Measurements from ENCODE around the gene CD164L2. TPM values are rescaled to one million over a fixed set of nuclear protein-coding genes. Genes with fewer than 3 reads are reported as not detected.
"Not testable (repeated sequence)": the region's sequence is repeated elsewhere in the genome, so short reads cannot be mapped to it uniquely, and the experiment has no call there.

CD164L2 gene
- total RNA-seq, 1 donor from 2014 or later = not detected

DNA sequence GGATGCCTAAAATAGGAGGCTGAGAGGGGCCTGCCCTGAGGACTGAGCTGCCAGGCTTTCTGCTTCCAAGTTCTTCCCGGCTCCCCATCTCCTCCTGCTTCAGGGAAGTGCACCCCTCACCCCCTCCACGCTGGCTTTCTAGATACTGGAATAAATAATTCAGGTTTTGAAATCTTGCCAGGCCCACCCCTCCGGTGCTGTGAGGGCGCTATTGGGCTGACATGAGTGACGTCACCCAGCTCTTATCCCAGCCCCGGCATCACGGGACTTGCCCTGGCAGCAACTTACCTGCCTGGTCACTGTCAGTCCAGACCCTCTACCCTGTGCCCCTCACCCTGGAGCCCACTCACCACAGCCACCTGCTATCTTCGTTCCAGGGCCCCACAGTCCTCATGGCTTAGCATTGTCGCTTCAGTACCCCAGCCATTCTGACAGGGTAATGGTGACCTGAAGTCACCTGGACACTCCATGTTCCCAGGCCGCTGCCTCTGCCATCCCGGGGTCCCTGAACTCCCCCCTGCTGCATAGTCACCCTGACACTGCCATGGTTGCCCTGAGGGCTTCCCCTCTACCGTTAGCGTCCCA lies 8.5 kb upstream of the CD164L2 start:
- intact Hi-C loops (cut with micrococcal nuclease) = loop anchor here (1.0 kb wide), 4 partner anchors 25 to 272 kb away; partner anchors contain the start of genes MAP3K6 and TMEM222
- peaks cover 13% of the 10 kb centered on the region for H3K4me1 Mint-ChIP-seq
- peaks cover 12% of the 10 kb centered on the region for H3K27me3 Mint-ChIP-seq
- peak overlapping the region; percentile 87 for H3K4me3 Mint-ChIP-seq
- H3K27ac Mint-ChIP-seq = peak overlapping the region; percentile 93
- H3K36me3 Mint-ChIP-seq (ENCODE audit: low read depth) = no peaks in the 10 kb centered on the region
- H3K9me3 Mint-ChIP-seq = no peaks in the 10 kb centered on the region
- peak; percentile 70 for DNase-seq

DNA sequence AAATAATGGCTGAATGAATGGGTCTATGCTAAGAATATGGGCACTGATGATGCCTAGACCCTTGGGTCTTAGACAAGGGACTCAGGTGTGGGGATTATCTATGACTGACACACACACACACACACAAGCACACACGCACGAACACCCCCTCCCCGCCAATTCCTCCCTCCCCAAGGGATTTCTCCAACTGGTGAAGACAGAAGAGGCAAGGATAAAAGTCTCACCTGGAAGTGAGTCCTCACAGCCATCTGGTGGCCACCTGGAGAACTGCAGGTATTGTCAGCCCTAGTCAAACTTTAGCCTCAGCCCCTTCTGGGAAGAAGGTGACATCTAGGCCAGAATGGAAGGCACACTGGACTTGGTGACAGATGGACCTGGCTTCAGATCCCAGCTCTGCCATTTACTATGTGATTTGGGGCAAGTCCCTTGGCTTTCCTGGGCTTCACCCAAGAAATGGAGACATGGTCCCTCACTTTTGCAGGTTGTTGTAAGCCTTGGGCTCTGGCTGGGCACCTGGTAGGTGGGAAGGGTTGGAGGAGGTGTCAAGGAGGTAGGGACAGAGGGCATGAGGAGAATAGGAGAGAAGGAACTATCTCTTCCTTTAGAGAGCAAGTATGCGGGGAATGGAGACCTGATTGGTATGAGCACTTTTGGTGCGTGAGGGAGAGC lies 5.3 kb upstream of the CD164L2 start:
- H3K27ac Mint-ChIP-seq = peak overlapping the region; percentile 0
- no peaks in the 10 kb centered on the region for H3K9me3 Mint-ChIP-seq
- H3K4me1 Mint-ChIP-seq = peaks cover 16% of the 10 kb centered on the region
- intact Hi-C loops (cut with micrococcal nuclease) = loop anchor here (1.0 to 2.0 kb wide), 3 partner anchors 31 to 88 kb away; no protein-coding TSS in a partner anchor
- no peaks in the 10 kb centered on the region for H3K36me3 Mint-ChIP-seq (ENCODE audit: low read depth)
- no peak overlapping the region for H3K4me3 Mint-ChIP-seq
- peaks cover 16% of the 10 kb centered on the region for H3K27me3 Mint-ChIP-seq
- DNase-seq = peak; percentile 93

DNA sequence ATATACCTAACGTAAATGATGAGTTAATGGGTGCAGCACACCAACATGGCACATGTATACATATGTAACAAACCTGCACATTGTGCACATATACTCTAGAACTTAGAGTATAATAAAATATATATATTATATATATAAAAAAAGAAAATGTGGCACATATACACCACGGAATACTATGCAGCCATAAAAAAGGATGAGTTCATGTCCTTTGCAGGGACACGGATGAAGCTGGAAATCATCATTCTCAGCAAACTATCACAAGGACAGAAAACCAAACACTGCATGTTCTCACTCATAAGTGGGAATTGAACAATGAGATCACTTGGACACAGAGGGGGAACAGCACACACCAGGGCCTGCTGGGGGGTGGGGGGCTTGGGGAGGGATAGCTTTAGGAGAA lies 1.7 kb upstream of the CD164L2 start:
- H3K4me3 Mint-ChIP-seq; DNase-seq; H3K27ac Mint-ChIP-seq; H3K4me1 Mint-ChIP-seq; H3K9me3 Mint-ChIP-seq; intact Hi-C loops (cut with micrococcal nuclease); H3K36me3 Mint-ChIP-seq (ENCODE audit: low read depth): not testable (repeated sequence)
- H3K27me3 Mint-ChIP-seq = peaks cover 13% of the 10 kb centered on the region

DNA sequence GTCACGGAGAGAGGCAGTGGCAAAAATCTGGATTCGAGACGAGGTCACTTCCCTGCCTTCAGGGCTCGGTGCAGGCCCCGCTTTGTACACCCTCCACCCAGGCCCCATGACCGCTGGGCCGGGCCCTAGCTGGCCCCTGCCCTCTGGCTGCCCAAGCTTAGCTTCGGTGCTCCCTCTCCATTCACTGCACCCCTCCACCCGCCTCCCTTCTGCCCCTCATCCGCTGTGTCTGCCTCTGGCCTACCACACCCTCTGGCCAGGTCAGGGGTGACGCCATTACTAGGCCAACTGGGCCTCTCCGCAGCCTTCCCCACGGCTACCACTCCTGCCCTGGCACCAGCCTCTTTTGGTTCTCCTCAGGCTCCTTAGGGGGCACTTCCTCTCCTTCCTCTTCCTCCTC lies 528 bp upstream of the CD164L2 start:
- Mint-ChIP-seq H3K27ac (no peak overlapping the region), H3K4me3 (no peak overlapping the region), H3K36me3 (ENCODE audit: low read depth) (no peaks in the 10 kb centered on the region), H3K9me3 (no peaks in the 10 kb centered on the region), H3K4me1 (peaks cover 6% of the 10 kb centered on the region), H3K27me3 (peaks cover 11% of the 10 kb centered on the region)
- no peak for DNase-seq
- intact Hi-C loops (cut with micrococcal nuclease) = no loop called here

DNA sequence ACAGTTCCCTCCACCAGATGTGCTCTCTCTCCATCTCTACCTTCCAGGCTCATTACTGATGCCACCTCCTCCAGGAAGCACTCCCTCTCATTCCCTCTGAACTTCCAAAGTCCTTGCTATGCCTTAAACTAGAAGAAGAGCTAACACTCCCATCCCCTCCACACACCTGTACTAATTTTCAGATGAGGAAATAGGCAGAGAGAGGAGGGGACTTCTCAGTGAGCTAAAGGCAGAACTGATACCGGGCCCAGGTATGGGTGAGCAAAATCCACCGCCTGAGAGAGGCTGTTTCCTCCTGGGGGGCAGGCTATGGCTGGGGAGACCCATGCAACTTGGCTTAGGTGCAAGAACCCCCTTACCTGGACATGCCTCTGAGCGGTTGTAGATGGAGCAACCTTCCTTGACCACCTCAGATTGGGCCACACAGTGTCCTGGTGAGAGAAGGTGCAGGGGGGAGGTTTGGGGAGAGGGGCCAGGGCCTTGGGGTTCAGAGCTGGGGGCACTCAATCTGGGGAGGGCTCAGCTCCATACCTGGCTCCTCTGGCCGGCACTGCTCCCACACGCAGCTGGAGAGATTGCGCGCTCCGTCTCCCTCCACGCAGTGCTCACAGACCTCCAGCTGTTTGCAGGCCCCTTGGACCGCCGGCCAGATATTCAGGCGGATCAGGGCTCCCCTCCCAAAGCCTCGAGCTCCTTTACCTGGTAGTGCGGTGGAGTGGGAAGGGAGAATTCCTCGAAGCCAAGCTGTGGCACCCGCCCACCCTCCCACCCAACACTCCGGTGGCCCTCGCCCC lies 967 bp downstream of the CD164L2 start:
- no peaks in the 10 kb centered on the region for H3K36me3 Mint-ChIP-seq (ENCODE audit: low read depth)

DNA sequence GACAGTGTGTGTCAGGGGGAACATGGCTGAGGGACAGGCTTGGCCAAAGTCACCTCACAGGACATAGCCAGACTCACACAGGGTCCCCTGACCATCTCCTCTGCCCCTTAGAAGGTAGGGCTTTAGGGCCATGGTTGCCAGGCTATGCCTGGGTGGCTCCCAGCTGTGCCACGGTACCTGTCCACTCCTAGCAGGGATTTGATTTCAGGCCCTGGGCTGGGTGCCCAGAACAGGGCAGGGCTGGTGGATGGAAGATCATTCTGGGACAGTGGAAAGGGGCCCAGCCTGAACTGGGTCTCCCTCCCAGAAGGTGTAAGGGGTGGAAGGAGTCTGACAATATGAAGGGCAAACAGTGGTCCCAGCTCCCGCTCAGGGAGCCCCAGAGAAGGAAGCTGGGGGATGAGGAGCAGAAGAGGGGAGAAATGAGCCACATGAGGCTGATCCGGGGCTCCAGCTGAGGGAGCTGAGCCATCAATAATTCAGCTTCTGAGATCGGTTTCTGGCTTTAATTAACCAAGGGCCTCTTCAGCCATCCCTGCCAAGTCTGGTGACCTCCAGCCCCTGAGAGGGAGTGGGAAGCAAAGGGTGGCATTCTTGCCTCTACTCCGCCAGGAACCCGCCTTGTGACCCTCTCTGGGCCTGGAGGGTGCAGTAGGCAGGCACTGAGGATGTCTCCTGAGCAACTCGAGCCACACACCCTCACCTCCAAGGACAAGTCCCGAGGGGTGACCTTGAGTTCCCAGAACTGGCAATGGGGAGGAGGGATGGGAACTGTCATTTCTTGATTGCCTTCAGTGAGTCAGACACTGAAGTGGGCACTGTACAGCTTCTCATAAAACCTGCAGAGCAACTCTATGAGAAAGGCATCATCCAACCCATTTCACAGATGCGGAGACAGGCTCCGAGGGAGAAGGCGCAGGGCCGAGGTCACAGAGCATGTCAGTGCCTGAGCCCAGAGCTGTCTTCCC lies 2.1 kb downstream of the CD164L2 start:
- Mint-ChIP-seq H3K27me3 (peaks cover 7% of the 10 kb centered on the region), H3K36me3 (ENCODE audit: low read depth) (no peaks in the 10 kb centered on the region), H3K4me1 (peaks cover 3% of the 10 kb centered on the region), H3K9me3 (no peaks in the 10 kb centered on the region), H3K27ac (no peak overlapping the region), H3K4me3 (no peak overlapping the region)
- DNase-seq = no peak
- intact Hi-C loops (cut with micrococcal nuclease) = no loop called here

More for the DNA sequence above, 967 bp downstream of the CD164L2 start:
- DNase-seq = no peak
- no peak overlapping the region for H3K4me3 Mint-ChIP-seq
- H3K9me3 Mint-ChIP-seq = no peaks in the 10 kb centered on the region
- intact Hi-C loops (cut with micrococcal nuclease) = no loop called here
- peaks cover 4% of the 10 kb centered on the region for H3K4me1 Mint-ChIP-seq
- no peak overlapping the region for H3K27ac Mint-ChIP-seq
- H3K27me3 Mint-ChIP-seq = peaks cover 11% of the 10 kb centered on the region

DNA sequence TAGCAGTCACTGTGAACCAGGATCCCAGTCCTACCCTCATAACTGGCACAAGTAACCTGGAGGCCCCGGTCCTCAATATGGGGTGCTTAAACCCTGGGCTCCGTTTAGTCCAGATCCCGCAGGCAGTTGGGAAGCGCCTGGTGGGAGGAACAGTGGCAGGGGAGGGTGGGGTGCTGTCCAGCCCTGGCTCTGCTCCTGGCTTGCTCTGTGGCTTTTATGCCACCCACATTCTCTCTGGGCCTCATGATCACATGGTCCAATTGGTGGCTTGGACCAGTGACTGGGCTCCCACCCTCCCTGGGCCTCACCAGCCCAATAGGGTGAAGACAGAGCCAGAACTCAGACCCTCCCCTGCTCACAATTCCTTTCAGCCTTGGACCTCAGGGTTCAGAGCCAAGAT lies 2.9 kb downstream of the CD164L2 start:
- H3K9me3 Mint-ChIP-seq = no peaks in the 10 kb centered on the region
- no peaks in the 10 kb centered on the region for H3K36me3 Mint-ChIP-seq (ENCODE audit: low read depth)
- peaks cover 7% of the 10 kb centered on the region for H3K27me3 Mint-ChIP-seq
- H3K27ac Mint-ChIP-seq = no peak overlapping the region
- H3K4me1 Mint-ChIP-seq = peaks cover 3% of the 10 kb centered on the region
- no peak for DNase-seq
- H3K4me3 Mint-ChIP-seq = no peak overlapping the region
- intact Hi-C loops (cut with micrococcal nuclease) = no loop called here

- H3K4me1 Mint-ChIP-seq = peaks cover 3% of the 10 kb centered on the region
- H3K4me3 Mint-ChIP-seq = no peak overlapping the region
- no peaks in the 10 kb centered on the region for H3K9me3 Mint-ChIP-seq
- H3K27ac Mint-ChIP-seq = no peak overlapping the region
- H3K36me3 Mint-ChIP-seq (ENCODE audit: low read depth) = no peaks in the 10 kb centered on the region
- intact Hi-C loops (cut with micrococcal nuclease) = no loop called here
- DNase-seq = no peak
- H3K27me3 Mint-ChIP-seq = peaks cover 7% of the 10 kb centered on the region
These were observed 3.5 kb downstream of the CD164L2 start for GRCh38 chr1:27379564-27380122.

- Mint-ChIP-seq H3K4me1 (no peaks in the 10 kb centered on the region), H3K27me3 (peaks cover 7% of the 10 kb centered on the region), H3K9me3 (no peaks in the 10 kb centered on the region), H3K36me3 (ENCODE audit: low read depth) (no peaks in the 10 kb centered on the region), H3K4me3 (no peak overlapping the region), H3K27ac (no peak overlapping the region)
- no peak for DNase-seq
- intact Hi-C loops (cut with micrococcal nuclease) = no loop called here
These were observed 5.2 kb downstream of the CD164L2 start for GRCh38 chr1:27377760-27378495.

DNA sequence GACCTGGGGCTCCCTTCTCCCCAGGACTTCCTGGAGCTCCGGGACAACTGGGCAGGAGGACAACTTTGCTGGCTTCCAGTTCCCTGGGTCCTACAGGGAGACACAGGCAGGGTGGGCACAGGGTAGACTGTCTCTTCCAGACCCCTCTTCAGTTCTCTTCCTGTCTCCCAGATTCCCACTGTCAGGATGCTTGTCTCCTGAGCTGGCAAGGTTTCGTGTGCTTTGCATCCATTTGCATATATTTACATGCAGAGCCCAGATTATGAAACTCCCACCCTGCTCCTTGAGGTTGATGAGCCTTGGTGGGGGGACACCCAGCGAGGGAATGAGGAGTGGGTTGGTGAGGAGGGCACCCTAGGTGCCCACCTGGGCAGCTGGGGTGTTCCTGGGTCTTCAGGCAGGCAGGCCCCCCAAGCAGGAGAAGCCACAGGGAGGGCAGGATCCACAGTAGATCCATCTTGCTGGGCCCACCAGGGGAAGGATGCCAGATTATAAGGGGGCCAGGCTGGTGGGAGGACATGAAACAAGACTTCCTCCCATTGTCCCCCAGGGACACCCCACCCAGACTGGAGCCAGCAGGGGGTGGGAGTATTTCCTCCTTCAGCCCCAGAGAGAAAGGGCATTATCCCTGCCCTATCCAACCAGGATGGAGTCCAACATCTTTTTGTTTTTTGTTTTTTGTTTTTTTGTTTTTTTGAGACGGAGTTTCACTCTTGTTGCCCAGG lies 8.6 kb downstream of the CD164L2 start, which contains the start of gene FCN3:
TSS of gene FCN3 (minus strand) at position 463 of the 725 bp plus-strand sequence. CDS start at position 457, 6 bp downstream.
- Mint-ChIP-seq H3K27me3 (no peaks in the 10 kb centered on the region), H3K27ac (no peak within 1 kb of the TSS), H3K4me1 (peaks cover 6% of the 10 kb centered on the region), H3K36me3 (ENCODE audit: low read depth) (no peaks in the 10 kb centered on the region), H3K9me3 (no peaks in the 10 kb centered on the region), H3K4me3 (no peak within 1 kb of the TSS)
- no peak for DNase-seq
- intact Hi-C loops (cut with micrococcal nuclease) = no loop called here

- no peak for DNase-seq
- peaks cover 14% of the 10 kb centered on the region for H3K4me1 Mint-ChIP-seq
- H3K36me3 Mint-ChIP-seq (ENCODE audit: low read depth) = no peaks in the 10 kb centered on the region
- H3K27ac Mint-ChIP-seq = no peak overlapping the region
- H3K9me3 Mint-ChIP-seq = no peaks in the 10 kb centered on the region
- no peaks in the 10 kb centered on the region for H3K27me3 Mint-ChIP-seq
- no peak overlapping the region for H3K4me3 Mint-ChIP-seq
- intact Hi-C loops (cut with micrococcal nuclease) = no loop called here
These were observed 10.1 kb downstream of the CD164L2 start for GRCh38 chr1:27372808-27373690.

Data from activated CD4-positive, alpha-beta T cell treated with anti-CD3 and anti-CD28 coated beads, Interleukin-2, amount 10 ng/mL, durations not matched to agents 24 days and 14 days (primary cell).